Activated CD8-positive, alpha-beta memory T cell treated with anti-CD3 and anti-CD28 coated beads for 48 hours (primary cell): Measurements from ENCODE around the gene ELP6.
"Not testable (repeated sequence)": the region's sequence is repeated elsewhere in the genome, so short reads cannot be mapped to it uniquely, and the experiment has no call there.

Source experiments
- DNase-seq, 3 experiments: peaks; one replicate each; pipeline ENCODE4 v3.0.0-alpha.2; 2020; ENCODE audit warnings: low read depth in 2 of 3, low spot score in 2 of 3

The ELP6 gene

DNA sequence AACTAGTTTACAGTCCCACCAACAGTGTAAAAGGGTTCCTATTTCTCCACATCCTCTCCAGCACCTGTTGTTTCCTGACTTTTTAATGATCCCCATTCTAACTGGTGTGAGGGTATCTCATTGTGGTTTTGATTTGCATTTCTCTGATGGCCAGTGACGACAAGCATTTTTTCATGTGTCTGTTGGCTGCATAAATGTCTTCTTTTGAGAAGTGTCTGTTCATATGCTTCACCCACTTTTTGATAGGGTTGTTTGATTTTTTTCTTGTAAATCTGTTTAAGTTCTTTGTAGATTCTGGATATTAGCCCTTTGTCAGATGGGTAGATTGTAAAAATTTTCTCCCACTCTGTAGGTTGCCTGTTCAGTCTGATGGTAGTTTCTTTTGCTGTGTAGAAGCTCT, 45.2 kb downstream of the ELP6 start:
- DNase-seq = not testable (repeated sequence)

DNA sequence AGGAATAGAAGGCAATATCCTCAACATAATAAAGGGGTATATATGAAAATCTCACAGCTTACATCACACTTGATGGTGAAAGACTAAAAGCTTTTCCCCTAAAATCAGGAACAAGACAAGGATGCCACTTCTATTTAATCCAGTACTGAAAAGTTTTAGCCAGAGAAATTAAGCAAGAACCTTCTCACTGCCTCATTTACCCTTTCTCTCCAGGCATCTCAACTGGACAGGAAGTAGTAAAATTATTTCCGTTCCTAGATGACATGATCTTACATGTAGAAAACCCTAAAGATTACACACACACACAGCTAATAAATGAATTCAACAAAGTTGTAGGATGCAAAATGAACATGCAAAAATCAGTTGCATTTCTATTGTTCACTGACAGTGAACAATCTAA, 48.9 kb downstream of the ELP6 start:
- no peak for DNase-seq

DNA sequence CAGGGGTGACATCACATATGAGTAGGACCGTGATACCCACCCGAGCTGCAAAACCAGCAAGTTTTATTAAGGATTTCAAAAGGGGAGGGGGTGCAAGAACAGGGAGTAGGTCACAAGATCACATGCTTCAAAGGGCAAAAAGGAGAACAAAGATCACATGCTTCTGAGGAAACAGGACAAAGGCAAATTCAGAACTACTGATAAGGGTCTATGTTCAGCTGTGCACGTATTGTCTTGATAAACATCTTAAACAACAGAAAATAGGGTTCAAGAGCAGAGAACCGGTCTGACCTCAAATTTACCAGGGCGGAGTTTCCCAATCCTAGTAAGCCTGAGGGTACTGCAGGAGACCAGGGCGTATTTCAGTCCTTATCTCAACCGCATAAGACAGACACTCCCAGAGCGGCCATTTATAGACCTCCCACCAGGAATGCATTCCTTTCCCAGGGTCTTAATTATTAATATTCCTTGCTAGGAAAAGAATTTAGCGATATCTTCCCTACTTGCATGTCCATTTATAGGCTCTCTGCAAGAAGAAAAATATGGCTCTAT, 53.9 kb downstream of the ELP6 start:
- DNase-seq = not testable (repeated sequence)

DNA sequence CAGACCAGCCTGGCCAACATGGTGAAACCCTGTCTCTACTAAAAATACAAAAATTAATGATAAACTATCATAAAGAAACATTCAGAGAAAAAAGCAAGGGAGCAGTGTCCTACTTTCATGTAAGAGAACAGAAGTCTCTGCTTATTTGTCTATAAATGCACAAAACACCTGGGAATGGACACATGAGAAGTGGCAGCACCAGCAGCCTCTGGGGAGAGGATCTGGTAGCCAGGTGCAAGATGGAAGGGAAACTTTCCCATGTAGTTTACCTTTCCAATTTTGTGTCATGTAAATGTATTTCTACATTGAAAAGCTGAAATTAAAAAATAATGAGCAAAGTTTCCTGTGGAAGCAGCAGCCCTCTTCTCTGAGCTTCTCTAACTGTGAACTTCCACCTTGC, 56.5 kb downstream of the ELP6 start:
- DNase-seq = no peak

DNA sequence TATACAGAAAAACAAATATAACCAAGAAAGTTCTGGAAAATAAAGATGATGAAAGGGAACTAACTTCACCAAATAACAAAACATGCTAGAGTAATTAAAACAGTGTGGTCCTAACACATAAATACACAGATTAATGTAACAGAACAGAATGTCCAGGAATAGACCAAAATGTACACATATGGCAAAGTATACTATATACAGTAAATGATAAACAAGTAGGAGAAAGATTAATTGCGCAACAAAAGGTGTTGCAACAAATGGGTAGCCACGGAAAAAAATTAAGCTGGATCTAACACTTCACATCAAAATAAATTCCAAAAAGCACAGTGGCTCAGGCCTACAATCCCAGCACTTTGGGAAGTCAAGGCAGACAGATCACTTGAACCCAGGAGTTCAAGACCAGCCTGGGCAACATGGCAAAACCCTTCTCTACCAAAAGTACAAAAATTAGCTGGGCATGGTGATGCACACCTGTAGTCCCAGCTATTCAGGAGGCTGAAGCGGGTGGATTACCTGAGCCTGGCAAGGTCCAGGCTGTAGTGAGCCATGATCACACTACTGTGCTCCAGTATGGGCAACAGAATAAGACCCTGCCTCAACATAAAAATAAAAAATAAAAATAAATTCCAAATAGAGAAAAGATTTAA, 57.6 kb downstream of the ELP6 start:
- no peak for DNase-seq

DNA sequence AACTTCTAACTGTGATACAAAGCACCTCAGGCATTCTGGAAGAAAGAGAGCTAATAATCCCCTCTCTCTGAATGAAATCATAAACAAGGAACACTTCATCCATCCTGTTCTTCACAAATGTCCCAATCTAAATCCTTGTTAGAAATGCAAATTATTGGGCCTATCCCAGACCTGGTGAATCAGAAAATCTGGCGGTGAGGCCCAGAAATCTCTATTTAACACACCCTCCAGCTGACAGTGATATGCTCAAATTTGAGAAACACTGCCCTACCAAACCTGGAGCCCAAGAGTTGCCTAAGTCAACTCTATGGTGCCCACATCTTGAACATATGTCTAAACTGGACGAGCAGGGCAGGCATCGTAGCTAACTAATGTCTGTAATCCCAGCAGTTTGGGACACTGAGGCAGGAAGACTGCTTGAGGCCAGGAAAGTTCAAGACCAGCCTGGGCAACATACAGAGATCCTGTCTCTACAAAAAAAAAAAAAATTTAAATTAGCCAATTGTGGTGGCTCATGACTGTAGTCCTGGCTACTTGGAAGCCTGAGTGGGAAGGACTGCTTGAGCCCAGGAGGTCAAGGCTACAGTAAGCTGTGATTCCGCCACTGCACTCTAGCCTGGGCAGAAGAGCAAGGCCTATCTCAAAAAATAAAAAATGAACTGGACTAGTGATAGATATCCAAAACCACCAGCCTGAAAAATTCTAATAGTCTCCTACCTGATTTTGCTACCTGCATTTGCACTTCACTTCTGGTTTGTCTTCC, 60.9 kb downstream of the ELP6 start:
- DNase-seq = no peak
